GM12865 (cell line): Measurements from ENCODE around the gene HCAR2.
"Not testable (repeated sequence)": the region's sequence is repeated elsewhere in the genome, so short reads cannot be mapped to it uniquely, and the experiment has no call there.

Experiments
- DNase-seq: peaks from one replicate; pipeline ENCODE4 v3.0.0; 2010; ENCODE audit warnings: low read depth
- H3K4me3 ChIP-seq: 2 replicates; pipeline ENCODE4 v1.5.1; 2011; ENCODE audit warnings: mild to moderate bottlenecking, low read depth, low read length, control low read depth
- TF ChIP-seq, protein P1 (sequence below): IDR thresholded peaks from 2 replicates; pipeline ENCODE4 v1.5.1; 2011; ENCODE audit warnings: low read length, control low read depth, low read depth, inconsistent platforms; ENCODE audit not compliant: insufficient read depth; ENCODE audit errors: missing control alignments

HCAR2 gene

GRCh38 chr12:122701481-122701880 is 1.7 kb downstream of the HCAR2 start:
- not testable (repeated sequence) for H3K4me3 ChIP-seq, DNase-seq

DNA sequence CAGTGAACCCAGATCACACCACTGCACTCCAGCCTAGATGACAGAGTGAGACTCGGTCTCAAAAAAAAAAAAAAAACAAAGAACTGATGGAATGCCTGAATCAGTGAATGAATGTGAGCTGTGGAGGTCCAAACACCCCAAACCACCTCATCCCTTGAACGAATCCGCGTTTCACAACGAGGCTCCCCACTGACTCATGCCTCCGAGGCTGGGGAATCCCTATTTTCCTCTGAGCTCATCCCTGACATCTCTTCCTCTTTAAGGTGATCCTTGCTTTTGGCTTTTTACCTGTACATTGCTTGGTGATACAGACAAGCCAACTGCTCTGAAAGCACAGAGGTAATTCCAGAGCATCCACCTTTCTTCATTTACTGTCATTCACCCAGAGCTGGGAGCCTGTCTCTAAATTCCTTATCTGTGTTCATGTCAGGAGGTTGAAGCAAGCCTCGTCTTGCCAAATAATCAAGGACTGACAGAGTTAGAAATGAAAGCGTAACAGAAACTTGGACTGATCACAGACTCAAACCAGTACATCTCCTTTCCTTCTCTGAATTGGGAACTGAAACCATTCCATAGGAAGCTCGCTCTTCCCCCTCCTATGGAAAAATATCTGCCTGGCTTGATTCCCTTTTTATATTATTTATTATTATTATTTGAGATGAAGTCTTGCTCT is 3.0 kb downstream of the HCAR2 start:
- not testable (repeated sequence) for H3K4me3 ChIP-seq, DNase-seq

DNA sequence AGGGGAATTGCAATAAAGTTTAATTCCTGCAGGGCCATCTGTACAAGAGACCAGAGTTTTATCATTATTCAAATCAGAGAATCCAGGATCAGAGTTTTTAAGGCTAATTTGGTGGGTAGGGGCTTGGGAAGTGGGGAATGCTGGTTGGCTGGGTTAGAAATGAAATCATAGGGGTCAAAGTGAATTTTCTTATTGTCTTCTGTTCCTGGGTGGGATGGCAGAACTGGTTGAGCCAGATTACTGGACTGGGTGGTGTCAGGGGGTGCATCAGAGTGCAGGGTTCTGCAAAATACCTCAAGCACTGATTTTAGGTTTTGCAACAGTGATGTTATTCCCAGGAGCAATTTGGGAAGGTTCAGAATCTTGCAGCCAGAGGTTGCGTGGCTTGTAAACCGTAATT is 6.2 kb downstream of the HCAR2 start:
- not testable (repeated sequence) for DNase-seq, H3K4me3 ChIP-seq

DNA sequence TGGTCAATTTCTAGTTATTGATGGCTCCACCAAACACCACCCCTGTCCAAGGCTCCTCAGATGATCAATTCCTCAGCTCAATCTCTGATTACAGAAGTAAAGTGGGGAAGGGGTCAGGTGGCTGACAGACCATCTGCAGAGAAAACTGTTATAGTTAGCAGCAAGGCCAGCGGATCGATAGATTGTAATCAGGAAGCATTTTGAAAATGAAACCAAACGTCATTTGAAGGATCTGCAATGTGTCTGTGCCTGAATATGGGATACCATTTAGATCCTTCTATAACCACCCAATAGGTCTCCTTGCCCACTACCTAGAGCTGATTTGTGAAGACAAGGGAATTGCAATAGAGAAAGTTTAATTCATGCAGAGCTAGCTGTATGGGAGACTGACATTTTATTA is 11.6 kb downstream of the HCAR2 start:
- TF ChIP-seq, protein P1, sequence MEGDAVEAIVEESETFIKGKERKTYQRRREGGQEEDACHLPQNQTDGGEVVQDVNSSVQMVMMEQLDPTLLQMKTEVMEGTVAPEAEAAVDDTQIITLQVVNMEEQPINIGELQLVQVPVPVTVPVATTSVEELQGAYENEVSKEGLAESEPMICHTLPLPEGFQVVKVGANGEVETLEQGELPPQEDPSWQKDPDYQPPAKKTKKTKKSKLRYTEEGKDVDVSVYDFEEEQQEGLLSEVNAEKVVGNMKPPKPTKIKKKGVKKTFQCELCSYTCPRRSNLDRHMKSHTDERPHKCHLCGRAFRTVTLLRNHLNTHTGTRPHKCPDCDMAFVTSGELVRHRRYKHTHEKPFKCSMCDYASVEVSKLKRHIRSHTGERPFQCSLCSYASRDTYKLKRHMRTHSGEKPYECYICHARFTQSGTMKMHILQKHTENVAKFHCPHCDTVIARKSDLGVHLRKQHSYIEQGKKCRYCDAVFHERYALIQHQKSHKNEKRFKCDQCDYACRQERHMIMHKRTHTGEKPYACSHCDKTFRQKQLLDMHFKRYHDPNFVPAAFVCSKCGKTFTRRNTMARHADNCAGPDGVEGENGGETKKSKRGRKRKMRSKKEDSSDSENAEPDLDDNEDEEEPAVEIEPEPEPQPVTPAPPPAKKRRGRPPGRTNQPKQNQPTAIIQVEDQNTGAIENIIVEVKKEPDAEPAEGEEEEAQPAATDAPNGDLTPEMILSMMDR, result no peak
- no peak for DNase-seq
- H3K4me3 ChIP-seq, result no peak overlapping the region

DNA sequence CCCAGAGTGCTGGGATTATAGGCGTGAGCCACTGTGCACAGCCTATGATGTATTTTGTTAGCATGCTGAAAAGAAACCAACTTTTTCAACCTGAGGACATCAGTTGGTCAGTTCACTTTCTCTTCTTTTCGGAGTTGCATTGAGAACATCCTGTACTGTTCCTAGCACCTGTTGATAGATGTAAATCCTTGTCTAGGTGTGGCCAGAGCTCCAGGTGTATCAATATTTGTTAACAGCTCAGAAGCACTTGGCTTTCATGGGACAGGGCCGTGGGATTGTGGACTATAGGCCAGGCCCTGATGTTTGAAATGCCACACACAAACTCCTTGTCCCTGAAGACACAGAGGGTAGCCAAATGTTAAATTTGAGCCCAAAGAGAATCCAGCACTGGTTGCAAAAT is 14.9 kb downstream of the HCAR2 start:
- DNase-seq, result no peak
- TF ChIP-seq, protein P1, result no peak
- no peak overlapping the region for H3K4me3 ChIP-seq

DNA sequence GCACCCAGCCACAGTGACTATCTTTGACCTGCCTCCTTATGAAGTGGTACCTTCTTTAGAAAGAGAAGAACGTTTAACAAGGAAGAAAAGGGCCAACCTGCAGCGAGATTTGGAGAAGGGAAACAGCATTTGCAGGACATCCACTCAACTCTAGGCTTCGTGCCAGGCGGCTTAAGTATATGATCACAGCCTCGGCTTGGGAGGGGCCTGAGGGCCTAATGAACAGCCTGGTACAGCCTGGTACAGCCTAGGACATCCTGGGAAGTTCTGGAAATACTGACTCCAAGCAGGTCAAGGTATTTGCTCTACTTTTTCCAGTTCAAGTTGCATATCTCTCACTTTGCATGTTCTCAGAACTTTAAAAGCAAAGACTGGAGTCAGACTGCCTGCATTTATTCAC is 16.1 kb downstream of the HCAR2 start:
- no peak overlapping the region for H3K4me3 ChIP-seq
- TF ChIP-seq, protein P1, result no peak
- DNase-seq, result no peak

DNA sequence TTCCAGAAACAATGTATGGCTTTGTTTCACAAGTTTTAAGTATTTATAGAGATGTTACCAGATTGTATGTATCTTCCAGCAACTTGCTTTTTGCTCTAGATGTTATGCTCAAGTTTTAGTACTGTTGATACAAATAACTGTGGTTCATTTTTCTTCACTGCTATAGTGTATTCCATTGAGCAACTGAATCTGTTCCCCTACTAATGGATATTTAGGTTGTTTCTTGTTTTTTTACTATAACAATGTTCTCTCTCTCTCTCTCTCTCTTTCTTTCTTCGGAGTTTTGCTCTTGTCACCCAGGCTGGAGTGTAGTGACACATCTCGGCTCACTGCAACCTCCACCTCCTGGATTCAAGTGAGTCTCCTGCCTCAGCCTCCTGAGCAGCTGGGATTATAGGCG is 16.6 kb downstream of the HCAR2 start:
- TF ChIP-seq, protein P1, result no peak

DNA sequence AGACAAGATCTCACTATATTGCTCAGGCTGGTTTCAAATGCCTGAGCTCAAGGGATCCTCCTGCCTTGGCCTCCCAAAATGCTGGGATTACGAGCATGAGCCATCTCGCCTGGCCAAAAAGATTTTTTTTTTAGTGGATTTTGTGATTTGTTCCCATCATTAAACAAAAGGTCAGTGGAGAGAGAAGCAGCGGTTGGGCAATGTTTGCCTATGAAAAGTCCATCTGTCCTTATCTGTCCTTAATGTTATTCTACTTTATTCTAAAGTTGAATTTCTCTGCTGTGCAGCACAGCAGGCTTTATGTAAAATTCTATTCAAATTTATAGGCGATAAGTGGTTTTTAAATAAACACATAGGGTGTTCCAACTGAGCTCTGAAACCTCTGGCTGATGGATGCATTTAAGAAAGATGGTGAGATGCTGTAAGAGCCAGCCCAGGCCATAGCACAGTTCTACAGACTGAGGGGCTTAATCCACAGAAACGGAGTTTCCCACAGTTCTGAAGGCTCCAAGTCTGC is 18.8 kb downstream of the HCAR2 start:
- TF ChIP-seq, protein P1, result no peak
- no peak overlapping the region for H3K4me3 ChIP-seq
- DNase-seq, result no peak

More for the DNA sequence above, 16.6 kb downstream of the HCAR2 start:
- H3K4me3 ChIP-seq, result no peak overlapping the region
- DNase-seq, result no peak
